GM23338 (cell line): Measurements from ENCODE around the gene LCE1E. TPM values are rescaled to one million over a fixed set of nuclear protein-coding genes. Genes with fewer than 3 reads are reported as not detected.

Experiments used
- ATAC-seq: fragments of 200-7000 bp; cut with Tn5 transposase; 3 replicates; pipeline ENCODE4 v1.9.1; 2020
- DNase-seq: peaks from one replicate; pipeline ENCODE4 v3.0.0-alpha.2; 2015; ENCODE audit warnings: low spot score
- H2AFZ ChIP-seq: fragments of 200-600 bp; sonication (generic); 2 replicates; pipeline ENCODE4 v1.8.0; 2016; ENCODE audit warnings: antibody characterized with exemption, mild to moderate bottlenecking, moderate library complexity
- H3F3A ChIP-seq: fragments of 200-600 bp; sonication (generic); replicated peaks from 2 replicates; pipeline ENCODE4 v1.8.0; 2017; ENCODE audit warnings: antibody characterized with exemption, mixed run types, low read depth
- H3K27ac ChIP-seq: fragments of 200-600 bp; sonication (generic); 2 replicates; pipeline ENCODE4 v1.6.1; 2016; ENCODE audit warnings: low read depth
- H3K27me3 ChIP-seq: fragments of 200-600 bp; sonication (generic); 2 replicates; pipeline ENCODE4 v1.8.0; 2016; ENCODE audit warnings: mild to moderate bottlenecking, mixed run types, moderate library complexity; ENCODE audit not compliant: insufficient read depth
- H3K36me3 ChIP-seq: fragments of 200-600 bp; sonication (generic); 2 replicates; pipeline ENCODE4 v1.8.0; 2016; ENCODE audit warnings: mild to moderate bottlenecking; ENCODE audit not compliant: insufficient read depth
- H3K4me1 ChIP-seq: fragments of 200-600 bp; sonication (generic); 2 replicates; pipeline ENCODE4 v1.8.0; 2016; ENCODE audit warnings: mild to moderate bottlenecking, moderate library complexity; ENCODE audit not compliant: insufficient read depth
- H3K4me2 ChIP-seq: fragments of 200-600 bp; sonication (generic); 2 replicates; pipeline ENCODE4 v1.7.1; 2017; ENCODE audit warnings: mixed run types
- H3K4me3 ChIP-seq: fragments of 200-600 bp; sonication (generic); 2 replicates; pipeline ENCODE4 v1.6.1; 2016; ENCODE audit warnings: mixed run types
- H3K79me2 ChIP-seq: fragments of 200-600 bp; sonication (generic); replicated peaks from 2 replicates; pipeline ENCODE4 v1.8.0; 2017; ENCODE audit warnings: mild to moderate bottlenecking; ENCODE audit not compliant: insufficient read depth
- H3K9me2 ChIP-seq: fragments of 200-600 bp; sonication (generic); 2 replicates; pipeline ENCODE4 v1.8.0; 2017; ENCODE audit not compliant: insufficient read depth
- H4K20me1 ChIP-seq: fragments of 200-600 bp; sonication (generic); replicated peaks from 2 replicates; pipeline ENCODE4 v1.8.0; 2017; ENCODE audit warnings: mild to moderate bottlenecking; ENCODE audit not compliant: insufficient read depth
- H3K27ac Mint-ChIP-seq: 2 replicates; pipeline ENCODE4 v1.8.0; 2020; ENCODE audit warnings: inconsistent platforms, mild to moderate bottlenecking, moderate library complexity, mixed read lengths
- H3K27me3 Mint-ChIP-seq: 3 replicates; pipeline ENCODE4 v1.8.0; 2022; ENCODE audit warnings: low read depth, mild to moderate bottlenecking, moderate library complexity, mixed read lengths, inconsistent platforms; ENCODE audit not compliant: insufficient read depth, poor library complexity
- H3K36me3 Mint-ChIP-seq: 3 replicates; pipeline ENCODE4 v1.8.0; 2021; ENCODE audit warnings: low read depth, mild to moderate bottlenecking, inconsistent platforms, moderate library complexity, mixed read lengths
- H3K4me1 Mint-ChIP-seq: 3 replicates; pipeline ENCODE4 v1.8.0; 2020; ENCODE audit warnings: mild to moderate bottlenecking, inconsistent platforms, mixed read lengths
- H3K4me3 Mint-ChIP-seq: 3 replicates; pipeline ENCODE4 v1.8.0; 2021; ENCODE audit warnings: moderate library complexity, mild to moderate bottlenecking, inconsistent platforms, mixed read lengths
- H3K9me3 Mint-ChIP-seq: 3 replicates; pipeline ENCODE4 v1.8.0; 2020; ENCODE audit warnings: moderate library complexity, mild to moderate bottlenecking, inconsistent platforms, mixed read lengths
- CREB1 ChIP-seq: fragments of 250-450 bp; sonication (Bioruptor Pico); IDR thresholded peaks from 2 replicates; pipeline ENCODE4 v1.5.0; 2020; ENCODE audit warnings: low read depth, mild to moderate bottlenecking, moderate library complexity
- CTCF ChIP-seq, 2 experiments: fragments of 200-600 bp in 1 of 2; sonication (generic) in 1 of 2; conservative IDR thresholded peaks; 2 replicates each; pipeline versions ENCODE4 v1.5.1 to v1.6.1; 2016 to 2017; ENCODE audit warnings: antibody characterized with exemption in 2 of 2, low read depth in 2 of 2, mild to moderate bottlenecking in 2 of 2, moderate library complexity in 1 of 2
- ETS1 ChIP-seq: IDR thresholded peaks from 2 replicates; pipeline ENCODE4 v1.6.1; 2016; ENCODE audit warnings: antibody characterized with exemption
- EZH2 ChIP-seq: fragments of 200-600 bp; sonication (generic); IDR thresholded peaks from one replicate; pipeline ENCODE4 v1.8.0; 2017; ENCODE audit warnings: antibody characterized with exemption, mild to moderate bottlenecking, low read depth; ENCODE audit not compliant: unreplicated experiment
- EZH2phosphoT487 ChIP-seq: fragments of 200-600 bp; sonication (generic); IDR thresholded peaks from one replicate; pipeline ENCODE4 v1.8.1; 2018; ENCODE audit warnings: antibody characterized with exemption; ENCODE audit not compliant: unreplicated experiment
- JUNB ChIP-seq: IDR thresholded peaks from one replicate; pipeline ENCODE4 v1.6.1; 2016; ENCODE audit warnings: antibody characterized with exemption; ENCODE audit not compliant: unreplicated experiment
- POLR2AphosphoS5 ChIP-seq: IDR thresholded peaks from 2 replicates; pipeline ENCODE4 v1.6.1; 2016; ENCODE audit warnings: antibody characterized with exemption, low read depth
- STAT1 ChIP-seq: IDR thresholded peaks from one replicate; pipeline ENCODE4 v1.6.1; 2016; ENCODE audit warnings: antibody characterized with exemption; ENCODE audit not compliant: unreplicated experiment
- polyA plus RNA-seq: library from polyadenylated mRNA; unstranded; fragments of >200 nt; fragmentation: Nextera tagmentation; extraction: Ambion mirVana; gene quantifications from 2 replicates; pipeline ENCODE4 v1.2.1, GENCODE V29; 2016
- total RNA-seq: library from RNA; depleted of rRNA; stranded (reverse); fragments of >200 nt; shearing (Covaris generic); gene quantifications from 2 replicates; pipeline ENCODE4 v1.2.3, GENCODE V29; 2014
- TF ChIP-seq, protein P1 (sequence below): fragments of 250-450 bp; sonication (Bioruptor Pico); IDR thresholded peaks from 2 replicates; pipeline ENCODE4 v1.5.0; 2020; ENCODE audit warnings: mild to moderate bottlenecking, moderate library complexity

The LCE1E gene
- total and polyA plus RNA-seq, 2 experiments from 2014 or later = not detected

GRCh38 chr1:152823294-152823693, 37.2 kb downstream of the LCE1E start (continued):
- TF ChIP-seq CREB1 (CRISPR knock-in tag) (no peak), CTCF (conservative IDR thresholded peaks at IDR 0.05; ENCODE audit: low read depth in 2 of 2) (no peak), EZH2phosphoT487 (no peak), EZH2 (no peak)

- Histone ChIP-seq H4K20me1 (no peaks in the 10 kb centered on the region), H3K27me3 (no peaks in the 10 kb centered on the region), H3K79me2 (no peaks in the 10 kb centered on the region), H3K9me2 (no peaks in the 10 kb centered on the region), H3K4me1 (no peaks in the 10 kb centered on the region), H3F3A (no peaks in the 10 kb centered on the region), H3K4me2 (no peak overlapping the region), H3K36me3 (no peaks in the 10 kb centered on the region), H3K4me3 (no peak overlapping the region), H2AFZ (no peak overlapping the region), H3K27ac (no peak overlapping the region)
- ATAC-seq (no peak), DNase-seq (no peak)
- no peaks in the 10 kb centered on the region for H3K4me1 Mint-ChIP-seq
- H3K9me3 Mint-ChIP-seq = peaks cover 6% of the 10 kb centered on the region; the same call in 2 of the 3 replicates
- H3K36me3 Mint-ChIP-seq = no peaks in the 10 kb centered on the region
- no peak overlapping the region for H3K4me3 Mint-ChIP-seq
- no peak for TF ChIP-seq POLR2AphosphoS5
- TF ChIP-seq STAT1 = no peak
- no peak for TF ChIP-seq ETS1
- TF ChIP-seq CTCF (conservative IDR thresholded peaks at IDR 0.05; ENCODE audit: low read depth in 2 of 2) = no peak
- H3K27ac Mint-ChIP-seq = no peak overlapping the region
- H3K27me3 Mint-ChIP-seq = peaks cover 3% of the 10 kb centered on the region
These were observed 38.9 kb downstream of the LCE1E start for GRCh38 chr1:152824964-152825363.

DNA sequence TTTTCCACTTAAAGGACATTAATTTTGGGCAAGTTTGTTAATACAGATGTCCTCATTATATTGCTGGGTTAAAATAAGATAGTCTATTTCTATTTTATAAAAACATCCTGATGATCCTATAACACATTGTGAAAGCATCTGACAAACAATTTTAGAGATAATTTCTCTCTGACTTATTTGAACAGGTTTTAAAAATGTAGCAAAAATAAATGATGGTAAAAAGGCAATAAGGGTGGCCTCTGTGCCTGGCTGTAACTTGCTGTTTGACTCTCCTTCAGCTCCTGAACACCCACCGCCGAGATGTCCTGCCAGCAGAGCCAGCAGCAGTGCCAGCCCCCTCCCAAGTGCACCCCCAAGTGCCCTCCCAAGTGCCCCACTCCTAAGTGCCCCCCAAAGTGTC, 41.1 kb downstream of the LCE1E start, which contains the start of gene LCE1A:
Gene LCE1A, plus strand, starts transcription at position 301 of the 400 bp plus-strand sequence. Its CDS starts 0 bp downstream, at position 301.
- Histone ChIP-seq H3K36me3 (no peaks in the 10 kb centered on the region), H3K4me1 (no peaks in the 10 kb centered on the region), H3K27me3 (no peaks in the 10 kb centered on the region), H2AFZ (peak within 1 kb of the TSS; percentile 32; the same call in 1 of the 2 replicates), H3K9me2 (no peaks in the 10 kb centered on the region), H3K79me2 (no peaks in the 10 kb centered on the region), H3K4me2 (no peak within 1 kb of the TSS), H3K27ac (no peak within 1 kb of the TSS), H3K4me3 (no peak within 1 kb of the TSS), H3F3A (no peaks in the 10 kb centered on the region), H4K20me1 (no peaks in the 10 kb centered on the region)
- ATAC-seq = no peak
- Mint-ChIP-seq H3K36me3 (no peaks in the 10 kb centered on the region; the same call in 2 of the 3 replicates), H3K4me3 (no peak within 1 kb of the TSS), H3K27me3 (peaks cover 4% of the 10 kb centered on the region), H3K9me3 (peaks cover 26% of the 10 kb centered on the region), H3K27ac (no peak within 1 kb of the TSS), H3K4me1 (no peaks in the 10 kb centered on the region)
- no peak for DNase-seq
- TF ChIP-seq, protein P1, sequence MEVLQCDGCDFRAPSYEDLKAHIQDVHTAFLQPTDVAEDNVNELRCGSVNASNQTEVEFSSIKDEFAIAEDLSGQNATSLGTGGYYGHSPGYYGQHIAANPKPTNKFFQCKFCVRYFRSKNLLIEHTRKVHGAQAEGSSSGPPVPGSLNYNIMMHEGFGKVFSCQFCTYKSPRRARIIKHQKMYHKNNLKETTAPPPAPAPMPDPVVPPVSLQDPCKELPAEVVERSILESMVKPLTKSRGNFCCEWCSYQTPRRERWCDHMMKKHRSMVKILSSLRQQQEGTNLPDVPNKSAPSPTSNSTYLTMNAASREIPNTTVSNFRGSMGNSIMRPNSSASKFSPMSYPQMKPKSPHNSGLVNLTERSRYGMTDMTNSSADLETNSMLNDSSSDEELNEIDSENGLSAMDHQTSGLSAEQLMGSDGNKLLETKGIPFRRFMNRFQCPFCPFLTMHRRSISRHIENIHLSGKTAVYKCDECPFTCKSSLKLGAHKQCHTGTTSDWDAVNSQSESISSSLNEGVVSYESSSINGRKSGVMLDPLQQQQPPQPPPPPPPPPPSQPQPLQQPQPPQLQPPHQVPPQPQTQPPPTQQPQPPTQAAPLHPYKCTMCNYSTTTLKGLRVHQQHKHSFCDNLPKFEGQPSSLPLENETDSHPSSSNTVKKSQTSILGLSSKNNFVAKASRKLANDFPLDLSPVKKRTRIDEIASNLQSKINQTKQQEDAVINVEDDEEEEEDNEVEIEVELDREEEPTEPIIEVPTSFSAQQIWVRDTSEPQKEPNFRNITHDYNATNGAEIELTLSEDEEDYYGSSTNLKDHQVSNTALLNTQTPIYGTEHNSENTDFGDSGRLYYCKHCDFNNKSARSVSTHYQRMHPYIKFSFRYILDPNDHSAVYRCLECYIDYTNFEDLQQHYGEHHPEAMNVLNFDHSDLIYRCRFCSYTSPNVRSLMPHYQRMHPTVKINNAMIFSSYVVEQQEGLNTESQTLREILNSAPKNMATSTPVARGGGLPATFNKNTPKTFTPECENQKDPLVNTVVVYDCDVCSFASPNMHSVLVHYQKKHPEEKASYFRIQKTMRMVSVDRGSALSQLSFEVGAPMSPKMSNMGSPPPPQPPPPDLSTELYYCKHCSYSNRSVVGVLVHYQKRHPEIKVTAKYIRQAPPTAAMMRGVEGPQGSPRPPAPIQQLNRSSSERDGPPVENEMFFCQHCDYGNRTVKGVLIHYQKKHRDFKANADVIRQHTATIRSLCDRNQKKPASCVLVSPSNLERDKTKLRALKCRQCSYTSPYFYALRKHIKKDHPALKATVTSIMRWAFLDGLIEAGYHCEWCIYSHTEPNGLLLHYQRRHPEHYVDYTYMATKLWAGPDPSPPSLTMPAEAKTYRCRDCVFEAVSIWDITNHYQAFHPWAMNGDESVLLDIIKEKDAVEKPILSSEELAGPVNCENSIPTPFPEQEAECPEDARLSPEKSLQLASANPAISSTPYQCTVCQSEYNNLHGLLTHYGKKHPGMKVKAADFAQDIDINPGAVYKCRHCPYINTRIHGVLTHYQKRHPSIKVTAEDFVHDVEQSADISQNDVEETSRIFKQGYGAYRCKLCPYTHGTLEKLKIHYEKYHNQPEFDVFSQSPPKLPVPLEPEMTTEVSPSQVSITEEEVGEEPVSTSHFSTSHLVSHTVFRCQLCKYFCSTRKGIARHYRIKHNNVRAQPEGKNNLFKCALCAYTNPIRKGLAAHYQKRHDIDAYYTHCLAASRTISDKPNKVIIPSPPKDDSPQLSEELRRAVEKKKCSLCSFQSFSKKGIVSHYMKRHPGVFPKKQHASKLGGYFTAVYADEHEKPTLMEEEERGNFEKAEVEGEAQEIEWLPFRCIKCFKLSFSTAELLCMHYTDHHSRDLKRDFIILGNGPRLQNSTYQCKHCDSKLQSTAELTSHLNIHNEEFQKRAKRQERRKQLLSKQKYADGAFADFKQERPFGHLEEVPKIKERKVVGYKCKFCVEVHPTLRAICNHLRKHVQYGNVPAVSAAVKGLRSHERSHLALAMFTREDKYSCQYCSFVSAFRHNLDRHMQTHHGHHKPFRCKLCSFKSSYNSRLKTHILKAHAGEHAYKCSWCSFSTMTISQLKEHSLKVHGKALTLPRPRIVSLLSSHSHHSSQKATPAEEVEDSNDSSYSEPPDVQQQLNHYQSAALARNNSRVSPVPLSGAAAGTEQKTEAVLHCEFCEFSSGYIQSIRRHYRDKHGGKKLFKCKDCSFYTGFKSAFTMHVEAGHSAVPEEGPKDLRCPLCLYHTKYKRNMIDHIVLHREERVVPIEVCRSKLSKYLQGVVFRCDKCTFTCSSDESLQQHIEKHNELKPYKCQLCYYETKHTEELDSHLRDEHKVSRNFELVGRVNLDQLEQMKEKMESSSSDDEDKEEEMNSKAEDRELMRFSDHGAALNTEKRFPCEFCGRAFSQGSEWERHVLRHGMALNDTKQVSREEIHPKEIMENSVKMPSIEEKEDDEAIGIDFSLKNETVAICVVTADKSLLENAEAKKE (CRISPR knock-in tag) = no peak
- TF ChIP-seq EZH2phosphoT487 = no peak
- no peak for TF ChIP-seq JUNB
